Mammary epithelial cell (primary cell): ENCODE results near the gene SMYD1.

ENCODE experiments used
- EZH2 ChIP-seq: IDR thresholded peaks from 2 replicates; pipeline ENCODE4 v1.6.1; 2012; ENCODE audit warnings: low read length, inconsistent platforms, borderline replicate concordance
- TF ChIP-seq, protein P1 (sequence below), 2 donors: IDR thresholded peaks in 1 of 2; conservative IDR thresholded peaks in 1 of 2; 2 replicates each; pipeline ENCODE4 v1.5.1; 2011 to 2012; ENCODE audit warnings: inconsistent platforms in 2 of 2, low read length in 2 of 2, mild to moderate bottlenecking in 2 of 2, control low read depth in 1 of 2, low read depth in 1 of 2; ENCODE audit not compliant: insufficient read depth in 1 of 2; ENCODE audit errors: extremely low read depth in 1 of 2

DNA sequence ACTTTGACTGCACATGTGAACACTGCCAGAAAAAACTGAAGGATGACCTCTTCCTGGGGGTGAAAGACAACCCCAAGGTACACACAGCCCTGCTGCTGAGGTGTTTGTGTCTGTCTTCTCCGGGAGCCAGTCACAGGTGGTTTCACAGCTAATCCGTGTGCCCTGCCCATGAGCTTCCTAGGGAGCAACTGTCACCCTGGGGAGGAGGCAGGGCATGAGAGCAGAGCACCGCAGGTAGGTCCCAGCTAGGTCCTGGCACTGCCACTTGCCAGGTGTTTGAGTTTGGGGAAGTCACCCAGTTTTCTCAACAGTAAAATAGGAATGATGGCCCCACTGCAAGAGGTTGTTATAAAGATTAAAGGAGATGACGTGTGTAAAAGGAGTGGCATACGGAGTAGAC, 29.1 kb downstream of the SMYD1 start:
- TF ChIP-seq EZH2 = no peak
- TF ChIP-seq, protein P1, sequence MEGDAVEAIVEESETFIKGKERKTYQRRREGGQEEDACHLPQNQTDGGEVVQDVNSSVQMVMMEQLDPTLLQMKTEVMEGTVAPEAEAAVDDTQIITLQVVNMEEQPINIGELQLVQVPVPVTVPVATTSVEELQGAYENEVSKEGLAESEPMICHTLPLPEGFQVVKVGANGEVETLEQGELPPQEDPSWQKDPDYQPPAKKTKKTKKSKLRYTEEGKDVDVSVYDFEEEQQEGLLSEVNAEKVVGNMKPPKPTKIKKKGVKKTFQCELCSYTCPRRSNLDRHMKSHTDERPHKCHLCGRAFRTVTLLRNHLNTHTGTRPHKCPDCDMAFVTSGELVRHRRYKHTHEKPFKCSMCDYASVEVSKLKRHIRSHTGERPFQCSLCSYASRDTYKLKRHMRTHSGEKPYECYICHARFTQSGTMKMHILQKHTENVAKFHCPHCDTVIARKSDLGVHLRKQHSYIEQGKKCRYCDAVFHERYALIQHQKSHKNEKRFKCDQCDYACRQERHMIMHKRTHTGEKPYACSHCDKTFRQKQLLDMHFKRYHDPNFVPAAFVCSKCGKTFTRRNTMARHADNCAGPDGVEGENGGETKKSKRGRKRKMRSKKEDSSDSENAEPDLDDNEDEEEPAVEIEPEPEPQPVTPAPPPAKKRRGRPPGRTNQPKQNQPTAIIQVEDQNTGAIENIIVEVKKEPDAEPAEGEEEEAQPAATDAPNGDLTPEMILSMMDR (conservative IDR thresholded peaks at IDR 0.05 in 1 of 2, IDR thresholded peaks at IDR 0.05 in 1 of 2; ENCODE audit: extremely low read depth in 1 of 2, insufficient read depth in 1 of 2, low read depth in 1 of 2, low read length in 2 of 2) = no peak
